ENCODE results near the gene ONECUT3.
"Not testable (repeated sequence)": the region's sequence is repeated elsewhere in the genome, so short reads cannot be mapped to it uniquely, and the experiment has no call there.

Gene ONECUT3

GRCh38 chr19:1755467-1756171, 2.3 kb downstream of the ONECUT3 start:
- DNase-seq (ENCODE audit: low read depth in 2 of 2): no peak

DNA sequence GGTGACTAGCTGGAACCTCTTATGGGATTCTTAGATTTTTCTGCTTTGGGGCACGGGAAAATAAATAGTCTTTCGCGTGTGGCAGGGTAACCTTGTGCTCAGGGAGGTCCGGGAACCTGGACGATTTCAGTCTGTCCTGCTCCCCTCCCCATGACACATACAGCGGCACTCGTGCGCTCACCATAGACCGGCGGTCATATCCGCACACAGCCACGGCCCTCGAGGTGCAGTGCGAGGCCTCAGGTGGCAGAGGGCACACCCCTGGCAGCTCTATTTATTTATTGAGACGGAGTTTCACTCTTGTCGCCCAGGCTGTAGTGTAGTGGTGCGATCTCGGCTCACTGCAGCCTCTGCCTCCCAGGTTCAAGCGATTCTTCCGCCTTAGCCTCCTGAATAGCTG, 3.0 kb downstream of the ONECUT3 start:
- DNase-seq (ENCODE audit: low read depth in 2 of 2): no peak

DNA sequence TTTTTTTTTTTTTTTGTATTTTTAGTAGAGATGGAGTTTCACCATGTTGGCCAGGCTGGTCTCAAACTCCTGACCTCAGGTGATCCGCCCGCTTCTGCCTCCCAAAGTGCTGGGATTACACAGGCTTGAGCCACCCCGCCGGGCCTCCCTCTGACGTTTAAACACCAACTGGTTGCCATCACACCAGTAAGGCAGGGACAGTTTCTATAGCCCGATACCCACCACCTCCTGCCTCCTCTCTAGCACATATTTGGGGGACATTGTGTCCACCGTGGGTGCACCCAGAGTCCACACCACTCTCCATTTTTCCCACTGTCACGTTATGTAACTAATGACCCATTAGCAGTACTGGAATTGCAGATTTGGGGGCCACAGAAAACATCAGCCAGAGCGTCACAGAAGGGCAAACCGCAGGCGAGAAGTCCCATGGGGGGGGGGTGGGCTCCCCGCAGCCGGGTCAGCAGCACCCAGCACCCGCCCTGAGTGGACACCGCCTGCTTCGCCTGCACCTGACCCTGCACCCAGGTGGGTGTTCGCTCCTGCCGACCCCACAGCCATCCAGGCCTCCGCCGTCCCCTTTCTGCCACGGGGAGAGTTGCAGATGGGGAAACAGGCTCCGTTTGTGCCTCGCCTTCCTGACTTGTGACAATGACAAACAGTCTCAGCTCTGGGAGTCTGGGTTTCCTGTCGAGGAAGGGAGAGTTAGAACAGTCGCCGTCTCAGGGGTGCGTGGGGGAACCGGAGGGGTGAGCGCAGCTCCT, 3.6 kb downstream of the ONECUT3 start:
- no peak for DNase-seq (ENCODE audit: low read depth in 2 of 2)

DNA sequence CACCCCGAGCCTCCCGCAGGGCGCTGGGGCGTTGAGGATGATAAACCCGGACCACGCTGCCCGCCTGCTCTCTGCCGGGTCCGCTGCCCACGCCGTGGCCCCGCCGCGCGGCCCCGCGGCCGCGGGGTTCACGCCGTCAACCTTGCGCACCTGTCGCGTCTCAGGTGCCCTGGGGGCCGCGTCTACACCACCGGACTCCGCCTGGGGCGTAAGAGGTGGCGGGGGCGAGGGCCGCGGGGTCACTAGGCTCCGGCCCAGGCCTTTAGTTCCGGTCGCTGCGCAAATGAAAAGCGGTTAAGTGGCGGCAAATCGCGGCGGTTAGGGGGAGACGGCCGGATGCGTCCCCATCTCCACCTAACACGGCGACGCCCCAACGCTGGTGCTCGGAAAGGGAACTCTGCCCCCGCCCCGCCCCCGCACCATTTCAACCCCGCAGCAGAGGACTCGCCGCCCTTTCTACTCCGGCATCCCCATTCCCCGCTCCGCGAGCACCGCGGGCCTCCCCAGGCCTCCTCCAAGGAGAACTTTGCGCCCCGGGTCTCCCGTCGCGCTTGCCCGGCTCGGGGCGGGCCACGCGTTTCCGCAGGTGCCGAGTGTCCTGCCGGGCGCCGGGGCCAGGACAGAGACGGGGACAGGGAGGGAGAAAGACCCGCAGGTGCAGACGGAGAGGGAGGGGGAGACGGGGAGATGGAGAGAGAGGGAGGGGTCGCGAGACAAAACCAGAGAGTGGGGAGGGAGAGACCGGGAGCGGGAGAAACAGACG, 4.3 kb downstream of the ONECUT3 start:
- DNase-seq (ENCODE audit: low read depth in 2 of 2): no peak

DNA sequence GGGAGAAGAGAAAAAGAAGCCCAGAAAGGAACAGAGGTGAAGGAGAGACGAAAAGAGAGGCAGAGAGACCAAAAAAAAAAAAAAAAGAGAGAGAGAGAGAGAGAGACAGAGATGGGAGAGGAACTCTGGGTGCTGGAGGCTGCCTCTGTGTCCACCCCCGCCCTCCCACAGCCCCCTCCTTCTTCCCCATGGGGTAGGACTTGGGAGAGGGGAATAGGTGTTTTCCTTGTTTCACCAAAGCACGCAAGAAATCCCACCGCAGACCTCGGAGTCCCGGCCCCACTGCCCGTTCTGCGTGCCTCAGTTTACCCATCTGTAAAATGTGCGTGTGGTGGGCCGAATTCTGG, 4.9 kb downstream of the ONECUT3 start:
- DNase-seq (ENCODE audit: low read depth in 2 of 2): no peak

DNA sequence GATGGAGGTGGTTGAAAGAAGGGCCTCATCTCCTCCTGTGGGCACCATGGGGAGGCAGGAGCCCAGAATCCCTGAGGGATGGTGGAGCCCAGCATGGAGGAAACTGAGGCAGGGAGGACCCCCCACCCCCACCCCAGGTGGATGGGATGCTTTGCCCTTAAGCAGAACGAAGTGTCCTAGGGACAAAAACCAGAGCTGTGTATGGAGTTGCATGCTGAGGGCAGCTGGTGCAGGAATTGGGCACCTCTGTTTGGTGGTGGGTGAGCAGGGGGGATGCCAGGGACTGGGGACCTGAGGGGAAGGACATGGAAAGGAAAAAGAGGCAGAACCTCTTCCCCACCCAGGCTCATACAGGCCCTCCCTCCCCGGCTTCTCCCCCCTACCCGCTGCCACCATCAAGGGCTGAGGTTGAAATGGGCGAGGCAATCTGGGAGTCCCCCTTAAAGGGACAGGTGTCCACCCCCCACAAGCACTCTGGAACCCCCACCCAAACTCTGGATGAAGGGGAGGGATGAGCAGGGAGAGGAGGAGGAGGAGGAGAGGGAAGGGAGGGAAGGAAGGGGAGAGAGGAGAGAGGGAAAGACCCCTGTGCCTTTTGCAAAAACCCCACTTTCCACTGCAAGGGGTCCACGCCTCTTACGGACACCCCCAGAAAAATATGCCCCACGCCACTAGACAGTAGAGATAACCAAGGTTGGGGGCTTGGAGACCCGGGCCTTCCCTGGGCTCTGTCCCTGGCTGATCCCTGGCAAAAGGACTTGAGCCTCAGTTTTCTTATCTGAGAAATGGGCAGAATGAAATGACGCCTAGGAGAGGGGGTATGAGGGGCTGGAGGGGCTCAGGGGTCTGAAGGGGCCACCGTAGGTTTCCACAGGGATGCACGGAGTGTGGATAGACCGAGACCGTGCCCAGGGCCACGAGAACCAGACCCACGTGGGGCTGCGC, 5.9 kb downstream of the ONECUT3 start:
- DNase-seq (ENCODE audit: low read depth in 2 of 2): no peak

GRCh38 chr19:1760020-1760419, 6.7 kb downstream of the ONECUT3 start:
- DNase-seq (ENCODE audit: low read depth in 2 of 2): no peak

DNA sequence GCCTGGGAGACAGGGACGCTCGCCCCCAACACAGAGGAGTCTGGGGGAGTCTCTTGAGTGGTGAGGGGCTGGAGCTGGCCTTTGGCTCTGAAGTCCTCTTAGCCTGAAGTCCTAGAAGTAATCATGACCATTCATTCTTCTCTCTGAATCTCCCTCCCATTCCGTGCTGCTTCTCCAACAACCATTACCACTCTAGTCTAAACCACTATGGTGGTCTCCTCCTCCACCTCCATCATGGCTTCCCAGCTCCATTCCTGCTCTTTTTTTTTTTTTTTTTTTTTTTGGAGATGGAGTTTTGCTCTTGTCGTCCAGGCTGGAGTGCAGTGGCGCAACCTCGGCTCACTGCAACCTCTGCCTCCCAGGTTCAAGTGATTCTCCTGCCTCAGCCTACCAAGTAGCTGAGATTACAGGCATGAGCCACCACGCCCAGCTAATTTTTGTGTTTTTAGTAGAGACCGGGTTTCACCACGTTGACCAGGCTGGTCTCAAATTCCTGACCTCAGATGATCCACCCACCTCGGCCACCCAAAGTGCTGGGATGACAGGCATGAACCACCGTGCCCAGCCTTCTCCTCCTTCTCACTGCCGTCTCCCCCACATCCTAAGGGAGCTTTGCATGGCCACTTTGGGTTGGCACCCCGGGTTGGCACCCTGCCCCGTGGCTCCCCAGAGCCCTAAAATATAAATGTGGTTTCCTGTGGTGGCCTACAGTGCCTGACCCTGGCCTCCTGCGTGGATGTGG, 7.7 kb downstream of the ONECUT3 start:
- not testable (repeated sequence) for DNase-seq (ENCODE audit: low read depth in 2 of 2)

DNA sequence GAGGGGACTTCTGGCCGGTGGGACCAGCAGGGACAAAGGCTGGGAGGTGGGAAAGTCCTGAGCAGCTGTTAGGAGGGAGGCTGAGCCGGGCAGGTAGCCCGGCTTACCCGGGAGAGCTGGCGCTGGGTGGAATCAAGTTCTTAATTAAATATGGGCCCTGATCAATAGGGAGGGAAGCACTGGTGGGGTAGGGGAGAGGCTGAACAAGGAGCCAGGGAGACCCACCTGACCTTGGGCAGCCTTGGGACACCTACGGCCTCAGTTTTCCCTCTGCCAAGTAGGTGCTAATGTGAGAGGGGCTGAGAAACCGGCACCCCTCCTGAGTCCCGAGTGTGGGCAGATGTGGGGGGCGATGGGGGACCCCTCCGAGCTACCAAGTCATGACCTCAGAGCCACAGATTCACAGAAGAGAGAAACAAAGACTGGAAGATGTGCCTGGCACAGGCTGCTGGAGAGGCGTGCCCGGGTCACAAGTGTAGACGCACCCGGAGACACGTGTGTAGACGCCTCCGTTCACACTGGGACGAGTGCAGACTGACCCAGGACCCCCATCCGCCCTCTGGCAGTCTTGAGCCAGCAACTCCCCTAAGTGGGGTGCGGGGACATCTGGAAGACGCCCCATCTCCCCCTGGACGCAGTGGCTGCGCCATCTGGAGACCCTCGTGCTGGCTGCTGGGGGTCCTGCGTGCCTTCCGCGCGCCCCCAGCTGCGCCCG, 8.4 kb downstream of the ONECUT3 start:
- DNase-seq (ENCODE audit: low read depth in 2 of 2): no peak

- no peak for DNase-seq (ENCODE audit: low read depth in 2 of 2)
Measured at GRCh38 chr19:1762243-1763117, 9.2 kb downstream of the ONECUT3 start.

DNA sequence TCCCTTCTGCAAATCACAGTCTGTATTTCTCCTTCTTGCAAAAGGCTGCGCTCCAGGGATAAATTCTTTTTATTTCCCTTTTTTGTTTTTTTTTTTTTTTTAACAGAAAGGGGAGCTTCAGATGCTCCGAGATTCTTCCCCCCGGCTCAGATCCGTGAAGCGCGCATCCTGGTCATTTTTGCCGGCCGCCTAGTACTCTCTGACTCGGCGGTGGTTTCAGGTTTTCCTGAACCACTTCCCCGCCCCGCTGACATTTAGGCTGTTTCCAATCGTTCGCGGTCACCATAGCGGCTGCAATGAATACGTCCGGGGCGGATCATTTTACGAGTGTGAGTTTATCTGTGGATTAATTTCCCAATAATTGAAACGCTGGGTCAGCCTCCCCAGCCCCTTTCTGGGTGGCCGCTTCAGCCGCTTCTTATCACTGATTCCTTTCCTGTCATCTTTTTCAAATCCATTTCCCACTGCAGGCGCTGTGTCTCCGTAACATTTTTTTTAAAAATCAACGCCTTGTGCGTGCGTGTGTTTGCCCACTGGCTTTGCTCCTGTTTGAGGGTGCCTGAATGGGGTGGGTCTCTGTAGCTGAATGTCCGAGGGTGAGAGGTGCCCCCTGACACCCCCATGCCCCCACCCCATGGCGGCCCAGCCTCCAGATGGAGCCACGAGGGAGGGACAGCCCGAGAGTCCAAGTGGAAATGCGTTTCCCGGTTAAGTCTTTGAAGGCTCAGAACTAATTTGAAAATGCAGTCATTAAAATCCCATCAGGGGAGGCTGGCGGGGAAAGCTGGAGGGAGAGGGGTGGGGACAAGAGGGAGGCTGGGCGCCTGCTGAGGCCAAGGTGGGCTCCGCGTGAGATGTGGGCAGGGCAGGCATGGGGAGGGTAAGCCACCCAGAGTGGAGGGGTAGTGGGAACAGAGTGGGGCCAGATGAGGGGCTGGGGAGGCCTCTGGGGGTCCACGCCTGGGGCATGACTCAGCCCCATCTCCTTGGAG, 10.6 kb downstream of the ONECUT3 start:
- no peak for DNase-seq (ENCODE audit: low read depth in 2 of 2)

DNA sequence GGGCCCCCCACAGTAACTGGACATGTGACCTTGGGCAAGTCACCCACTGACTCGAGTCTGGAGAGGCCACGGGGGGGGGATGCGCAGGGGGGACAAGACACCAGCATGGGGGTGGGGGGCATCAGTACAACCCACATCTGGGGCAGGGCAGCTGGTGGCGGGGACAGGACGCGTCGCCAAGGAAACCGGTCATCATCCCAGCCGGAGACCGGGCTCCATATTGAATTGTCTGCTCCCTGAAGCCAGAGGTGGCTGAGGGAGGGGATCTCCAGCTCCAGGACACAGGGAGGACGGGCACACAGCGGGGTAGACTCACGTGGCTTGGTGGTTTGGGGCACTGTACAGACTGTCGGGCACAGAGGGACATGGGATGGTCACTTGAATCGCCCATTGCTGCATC, 11.4 kb downstream of the ONECUT3 start:
- DNase-seq (ENCODE audit: low read depth in 2 of 2): no peak

DNA sequence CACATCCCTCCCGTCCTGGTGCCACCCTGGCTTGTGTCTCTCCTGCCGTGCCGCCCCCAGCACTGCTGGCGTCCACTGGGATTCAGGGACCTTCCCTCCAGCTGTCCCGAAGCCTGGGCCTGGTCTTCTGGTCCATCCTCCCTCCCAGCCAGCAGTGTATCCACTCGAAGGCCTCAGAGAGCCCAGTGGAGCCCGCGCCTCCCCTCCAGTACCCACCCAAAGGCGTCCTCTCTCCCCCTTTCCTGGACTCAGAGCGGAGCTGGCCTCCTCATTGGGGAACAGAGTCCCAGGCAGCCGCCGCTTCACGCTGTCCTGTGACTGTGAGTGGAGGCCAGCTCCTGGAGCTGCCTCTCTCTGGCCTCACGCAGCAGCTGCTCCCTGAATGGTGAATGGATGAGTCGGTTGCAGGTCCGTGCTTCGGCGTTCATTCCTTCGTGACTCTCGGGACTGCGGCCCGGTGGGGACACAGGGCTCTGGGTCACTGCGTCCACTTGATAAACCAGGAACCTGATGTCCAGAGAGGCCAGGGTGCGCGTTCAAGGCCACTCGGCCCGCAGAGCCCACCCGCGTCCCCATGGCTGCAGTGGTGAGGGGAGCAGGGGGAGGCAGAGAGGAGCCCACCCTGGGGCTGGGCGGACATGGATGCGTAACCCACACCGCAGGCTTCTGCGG, 12.1 kb downstream of the ONECUT3 start:
- no peak for DNase-seq (ENCODE audit: low read depth in 2 of 2)

GRCh38 chr19:1765904-1766799, 12.8 kb downstream of the ONECUT3 start:
- DNase-seq (ENCODE audit: low read depth in 2 of 2): no peak

DNA sequence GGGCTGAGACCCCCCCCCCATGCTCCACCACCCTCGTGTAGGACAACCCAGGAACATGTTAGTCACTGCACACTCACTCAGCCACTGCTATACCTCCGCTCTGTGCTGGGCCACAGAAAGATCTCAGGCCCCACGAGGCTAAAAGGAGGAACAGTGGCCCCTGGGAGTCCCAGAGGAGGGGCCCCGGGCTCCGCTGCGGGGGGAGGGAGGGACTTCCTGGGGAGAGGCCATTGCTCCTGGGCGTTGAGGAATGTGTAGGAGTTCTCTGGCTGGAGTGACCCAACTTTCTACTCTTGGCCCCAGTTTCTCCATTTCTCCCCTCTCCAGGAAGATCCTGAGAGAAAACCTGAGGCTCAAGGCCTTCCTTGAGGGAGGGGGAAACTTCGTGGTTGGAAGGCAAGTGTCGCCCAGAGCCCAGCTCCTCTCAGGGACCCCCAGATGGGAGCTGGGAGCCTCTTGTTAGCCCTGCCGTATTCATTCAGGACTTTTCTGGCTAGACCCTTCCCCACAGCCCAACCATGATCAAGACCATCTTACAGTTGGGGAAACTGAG, 13.6 kb downstream of the ONECUT3 start:
- DNase-seq (ENCODE audit: low read depth in 2 of 2): no peak

DNA sequence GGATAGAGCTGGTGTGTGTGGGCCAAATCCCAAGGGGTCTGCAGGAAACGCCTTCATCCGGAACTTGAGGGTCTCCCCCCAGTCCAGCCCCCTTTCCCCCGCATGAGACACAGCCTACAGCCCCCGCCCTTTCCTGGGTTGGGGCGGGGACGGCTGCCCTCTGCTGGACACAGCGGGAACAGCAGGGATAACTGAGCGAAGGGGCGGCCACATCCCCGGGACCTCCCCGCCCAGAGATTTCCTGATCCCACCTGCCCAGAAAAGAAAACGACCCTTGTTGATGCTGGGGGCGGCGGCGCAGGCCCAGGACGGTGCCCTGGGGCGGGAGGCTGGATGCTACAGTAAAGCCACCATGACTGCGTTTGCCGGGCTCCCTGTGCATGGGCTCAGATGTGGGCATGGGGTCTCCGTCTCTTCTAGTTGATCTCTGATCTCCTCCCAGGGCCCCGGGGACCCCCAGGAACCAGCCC, 14.2 kb downstream of the ONECUT3 start:
- peak; percentile 60 to 66 for DNase-seq (ENCODE audit: low read depth in 2 of 2)

Measured in stimulated activated CD4-positive, alpha-beta T cell treated with anti-CD3 and anti-CD28 coated beads, Interleukin-1b, Interleukin-23, amount 100 ng/mL, for 4 hours (primary cell).